GM21717 (cell line): ENCODE results near the gene SHISAL1.

Experiments
- ATAC-seq: cut with Tn5 transposase; IDR thresholded peaks from one replicate; pipeline ENCODE4 v1.9.1; 2021; ENCODE audit warnings: mild to moderate bottlenecking, moderate library complexity; ENCODE audit not compliant: unreplicated experiment

The SHISAL1 gene

DNA sequence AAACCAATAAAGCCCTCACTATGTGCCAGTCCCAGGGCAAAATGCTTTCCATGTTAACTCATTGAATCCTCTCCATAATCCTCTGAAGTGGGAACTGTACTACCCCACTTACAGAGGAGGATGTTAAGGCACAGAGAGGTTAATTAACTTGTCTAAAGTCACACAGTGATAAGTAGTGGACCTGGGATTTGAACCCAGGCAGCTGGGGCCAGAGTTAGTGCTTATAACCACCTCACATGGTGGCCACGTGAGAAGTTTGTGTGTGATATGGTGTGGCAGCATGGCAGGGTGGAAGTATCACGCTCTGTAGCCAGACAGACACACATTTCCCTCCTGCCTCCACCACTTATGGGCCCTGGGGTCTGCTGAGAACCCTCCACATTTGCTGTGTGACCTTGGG lies 115.5 kb downstream of the SHISAL1 start:
- ATAC-seq, result no peak

- ATAC-seq, result no peak
Observed at GRCh38 chr22:44196731-44197131, 116.0 kb downstream of the SHISAL1 start.

DNA sequence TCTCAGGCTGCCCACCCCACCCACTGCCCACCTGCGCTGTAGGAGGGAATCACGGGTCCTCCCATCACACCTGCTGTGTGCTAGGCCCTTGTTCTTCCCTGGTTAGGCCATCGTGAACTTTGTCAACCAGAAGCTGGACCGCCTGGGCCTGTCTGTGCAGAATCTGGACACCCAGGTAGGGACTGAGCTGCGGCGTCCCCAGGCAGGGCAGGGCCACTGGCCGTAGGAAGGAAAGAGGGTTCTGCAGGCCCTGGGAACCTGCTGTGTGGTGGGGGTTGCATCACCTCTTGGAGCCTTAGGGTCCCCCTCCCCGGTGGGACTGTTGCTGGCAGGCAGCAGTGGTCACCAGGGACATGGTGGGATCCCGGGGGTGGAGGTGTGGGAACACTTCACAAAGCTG lies 116.5 kb downstream of the SHISAL1 start:
- ATAC-seq, result no peak

DNA sequence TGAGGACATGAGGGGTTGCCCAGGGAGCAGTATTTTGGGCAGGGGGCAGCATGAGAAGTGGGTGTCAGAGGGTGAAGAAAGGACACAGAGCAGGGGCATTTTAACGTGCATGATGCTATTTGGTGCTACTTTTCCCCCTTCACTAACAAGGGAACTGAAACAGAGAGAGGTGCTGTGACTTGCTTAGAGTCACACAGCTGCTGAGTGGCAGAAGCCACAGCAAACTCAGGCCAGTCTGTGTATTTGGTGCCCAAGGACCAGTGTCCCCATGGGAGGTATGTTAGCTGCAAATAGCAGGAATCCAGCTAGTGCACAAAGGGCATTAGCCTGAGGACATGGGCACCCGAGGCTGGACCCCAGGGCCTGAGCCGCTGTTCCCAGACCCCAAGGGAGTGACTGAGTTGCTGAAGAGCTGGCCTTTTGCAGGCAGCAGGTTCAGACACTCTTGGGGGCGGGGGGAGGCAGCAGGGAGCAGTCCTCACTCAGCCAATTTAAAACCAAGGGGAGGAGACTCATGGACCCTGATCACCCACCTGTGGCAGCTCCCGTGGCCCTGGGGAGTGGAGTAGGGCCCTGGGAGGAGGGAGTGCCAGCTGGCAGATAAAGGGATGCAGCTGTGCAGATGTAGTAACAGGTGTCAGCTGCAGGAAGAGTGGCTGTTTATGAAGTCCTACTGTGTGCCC lies 117.4 kb downstream of the SHISAL1 start:
- no peak for ATAC-seq

- ATAC-seq, result no peak
Observed at GRCh38 chr22:44194569-44194968, 118.2 kb downstream of the SHISAL1 start.
